H9 (cell line): ENCODE measurements around the gene HOXD8. TPM values are rescaled to one million over a fixed set of nuclear protein-coding genes. Genes with fewer than 3 reads are reported as not detected.

Source experiments
- DNase-seq: peaks from one replicate; pipeline ENCODE4 v3.0.0-alpha.2; 2017
- H2AFZ ChIP-seq: one replicate; pipeline ENCODE4 v1.6.1; 2013; ENCODE audit warnings: mild to moderate bottlenecking, low read length, control low read depth, moderate library complexity
- H2AK5ac ChIP-seq: 2 replicates; pipeline ENCODE4 v1.6.1; 2013; ENCODE audit warnings: low read length, control low read depth, mixed read lengths; ENCODE audit not compliant: insufficient read length
- H2BK120ac ChIP-seq: one replicate; pipeline ENCODE4 v1.6.1; 2013; ENCODE audit warnings: low read depth, mild to moderate bottlenecking, low read length, control low read depth, inconsistent platforms; ENCODE audit not compliant: poor library complexity, severe bottlenecking
- H2BK12ac ChIP-seq: 2 replicates; pipeline ENCODE4 v1.6.1; 2013; ENCODE audit warnings: low read length, control low read depth, mixed read lengths, low read depth; ENCODE audit not compliant: insufficient read length
- H2BK15ac ChIP-seq: 2 replicates; pipeline ENCODE4 v1.6.1; 2013; ENCODE audit warnings: low read depth, low read length, control low read depth
- H2BK20ac ChIP-seq: one replicate; pipeline ENCODE4 v1.6.1; 2013; ENCODE audit warnings: low read depth, mild to moderate bottlenecking, low read length, control low read depth, inconsistent platforms; ENCODE audit not compliant: poor library complexity, severe bottlenecking
- H2BK5ac ChIP-seq: 2 replicates; pipeline ENCODE4 v1.6.1; 2013; ENCODE audit warnings: low read length, control low read depth, mixed read lengths; ENCODE audit not compliant: insufficient read length
- H3K14ac ChIP-seq: 2 replicates; pipeline ENCODE4 v1.6.1; 2013; ENCODE audit warnings: low read length, control low read depth; ENCODE audit not compliant: insufficient read depth
- H3K18ac ChIP-seq: 2 replicates; pipeline ENCODE4 v1.6.1; 2013; ENCODE audit warnings: low read depth, mild to moderate bottlenecking, mixed read lengths, low read length, control low read depth; ENCODE audit not compliant: insufficient read length
- H3K23ac ChIP-seq: 2 replicates; pipeline ENCODE4 v1.6.1; 2013; ENCODE audit warnings: low read length, control low read depth, mixed read lengths, low read depth; ENCODE audit not compliant: insufficient read length
- H3K23me2 ChIP-seq: 2 replicates; pipeline ENCODE4 v1.6.1; 2013; ENCODE audit warnings: low read depth, mild to moderate bottlenecking, mixed read lengths, low read length, control low read depth; ENCODE audit not compliant: insufficient read length, poor library complexity, severe bottlenecking
- H3K27ac ChIP-seq: 2 replicates; pipeline ENCODE4 v1.5.1; 2013; ENCODE audit warnings: low read length, control low read depth, mixed read lengths, low read depth; ENCODE audit not compliant: insufficient read length
- H3K27me3 ChIP-seq: 2 replicates; pipeline ENCODE4 v1.6.1; 2013; ENCODE audit warnings: low read length, control low read depth, inconsistent platforms; ENCODE audit not compliant: insufficient read depth
- H3K4ac ChIP-seq: 2 replicates; pipeline ENCODE4 v1.6.1; 2013; ENCODE audit warnings: low read depth, mild to moderate bottlenecking, control low read depth, inconsistent platforms, low read length, moderate library complexity
- H3K4me1 ChIP-seq: 2 replicates; pipeline ENCODE4 v1.6.1; 2013; ENCODE audit warnings: low read length, control low read depth, inconsistent platforms; ENCODE audit not compliant: insufficient read depth
- H3K4me2 ChIP-seq: 2 replicates; pipeline ENCODE4 v1.6.1; 2013; ENCODE audit warnings: low read length, control low read depth, mixed read lengths; ENCODE audit not compliant: insufficient read length, insufficient read depth
- H3K56ac ChIP-seq: 2 replicates; pipeline ENCODE4 v1.6.1; 2013; ENCODE audit warnings: low read depth, mild to moderate bottlenecking, mixed read lengths, low read length, control low read depth; ENCODE audit not compliant: insufficient read length
- H3K79me1 ChIP-seq: 2 replicates; pipeline ENCODE4 v1.6.1; 2013; ENCODE audit warnings: low read depth, mild to moderate bottlenecking, moderate library complexity, low read length, control low read depth, inconsistent platforms; ENCODE audit not compliant: insufficient read depth, poor library complexity, severe bottlenecking
- H3K79me2 ChIP-seq: 2 replicates; pipeline ENCODE4 v1.6.1; 2013; ENCODE audit warnings: low read length, control low read depth, inconsistent platforms; ENCODE audit not compliant: insufficient read depth
- H3K9ac ChIP-seq: 2 replicates; pipeline ENCODE4 v1.6.1; 2013; ENCODE audit warnings: low read length, control low read depth, mixed read lengths; ENCODE audit not compliant: insufficient read length; ENCODE audit errors: extremely low read depth
- H3K9me3 ChIP-seq: one replicate; pipeline ENCODE4 v1.6.1; 2013; ENCODE audit warnings: low read depth, low read length, inconsistent platforms; ENCODE audit not compliant: control insufficient read depth
- H3T11ph ChIP-seq: one replicate; pipeline ENCODE4 v1.6.1; 2013; ENCODE audit warnings: mild to moderate bottlenecking, low read length, control low read depth, inconsistent platforms
- H4K20me1 ChIP-seq: one replicate; pipeline ENCODE4 v1.6.1; 2013; ENCODE audit not compliant: control insufficient read depth, insufficient read length, insufficient read depth
- H4K5ac ChIP-seq: 2 replicates; pipeline ENCODE4 v1.6.1; 2013; ENCODE audit warnings: low read depth, mild to moderate bottlenecking, mixed read lengths, low read length, control low read depth; ENCODE audit not compliant: insufficient read length
- H4K8ac ChIP-seq: replicated peaks from 2 replicates; pipeline ENCODE4 v1.6.1; 2013; ENCODE audit warnings: low read length, control low read depth, mixed read lengths, low read depth; ENCODE audit not compliant: insufficient read length
- H4K91ac ChIP-seq: 2 replicates; pipeline ENCODE4 v1.6.1; 2013; ENCODE audit warnings: low read depth, mild to moderate bottlenecking, moderate library complexity, mixed read lengths, low read length, control low read depth; ENCODE audit not compliant: insufficient read length
- H3K27ac Mint-ChIP-seq, 3 experiments: 2 replicates in 2 of 3; 3 replicates in 1 of 3; pipeline ENCODE4 v1.8.0; 2020 to 2021; ENCODE audit warnings: mixed read lengths in 3 of 3, mild to moderate bottlenecking in 1 of 3, moderate library complexity in 1 of 3
- H3K27me3 Mint-ChIP-seq: 2 replicates; pipeline ENCODE4 v1.8.0; 2021; ENCODE audit warnings: low read depth, mild to moderate bottlenecking, moderate library complexity, mixed read lengths
- H3K36me3 Mint-ChIP-seq, 3 experiments: 2 replicates in 2 of 3; 3 replicates in 1 of 3; pipeline ENCODE4 v1.8.0; 2020 to 2021; ENCODE audit warnings: low read depth in 3 of 3, mixed read lengths in 3 of 3; ENCODE audit not compliant: insufficient read depth in 1 of 3
- H3K4me1 Mint-ChIP-seq, 2 experiments: 2 replicates each; pipeline ENCODE4 v1.8.0; 2020; ENCODE audit warnings: mixed read lengths in 2 of 2
- H3K4me3 Mint-ChIP-seq, 2 experiments: 2 replicates in 1 of 2; 3 replicates in 1 of 2; pipeline ENCODE4 v1.8.0; 2020 to 2021; ENCODE audit warnings: mild to moderate bottlenecking in 2 of 2, mixed read lengths in 2 of 2, moderate library complexity in 1 of 2
- H3K9me3 Mint-ChIP-seq, 2 experiments: 2 replicates in 1 of 2; 3 replicates in 1 of 2; pipeline ENCODE4 v1.8.0; 2020; ENCODE audit warnings: mild to moderate bottlenecking in 2 of 2, mixed read lengths in 2 of 2, moderate library complexity in 1 of 2
- WGBS: extraction: QIAGEN DNeasy Blood & Tissue Kit; methylation state at CpG from one replicate; pipeline ENCODE4 v1.1.7; 2013; ENCODE audit warnings: missing lambda C conversion rate, low lambda C conversion rate, mixed read lengths; ENCODE audit not compliant: insufficient read length; ENCODE audit errors: extremely low coverage; 5-methylcytosine and 5-hydroxymethylcytosine counted together
- total RNA-seq: library from RNA; stranded (reverse); gene quantifications from 2 replicates; pipeline ENCODE4 v1.2.1, GENCODE V29; 2021
- TF ChIP-seq, protein P1 (sequence below): fragments of 200-600 bp; sonication (generic); conservative IDR thresholded peaks from 3 replicates; pipeline ENCODE4 v1.8.0; 2021; ENCODE audit warnings: antibody characterized with exemption, mild to moderate bottlenecking

HOXD8 gene
- total RNA-seq, 1 experiment from 2014 or later, result not detected

DNA sequence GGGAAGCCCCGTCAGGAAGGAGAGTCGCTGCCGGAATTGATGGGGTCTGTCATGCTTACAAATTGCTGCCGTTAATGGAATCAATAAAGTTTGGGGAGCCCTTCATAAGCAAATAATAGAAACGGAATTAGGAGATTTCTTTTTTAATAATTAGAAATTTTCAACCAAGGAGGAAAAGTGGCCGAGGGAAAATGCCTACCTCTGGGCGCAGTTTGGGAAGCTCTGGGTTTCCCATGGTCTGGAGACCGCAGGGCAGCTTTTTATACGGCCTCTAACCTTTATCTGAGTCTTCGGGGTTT lies 47.0 kb upstream of the HOXD8 start:
- Histone ChIP-seq H4K91ac (no peak overlapping the region), H3K27me3 (peaks cover 90% of the 10 kb centered on the region), H3K9ac (no peak overlapping the region), H4K5ac (no peak overlapping the region), H3K9me3 (no peaks in the 10 kb centered on the region), H3K79me1 (no peaks in the 10 kb centered on the region), H3K79me2 (no peaks in the 10 kb centered on the region), H2BK20ac (no peak overlapping the region), H2BK5ac (no peak overlapping the region), H4K20me1 (no peaks in the 10 kb centered on the region), H4K8ac (no peak overlapping the region), H3K4ac (no peak overlapping the region), H2AK5ac (no peak overlapping the region), H3T11ph (no peak overlapping the region), H3K4me1 (no peaks in the 10 kb centered on the region), H3K27ac (no peak overlapping the region), H3K56ac (no peak overlapping the region), H2BK15ac (no peak overlapping the region), H3K23ac (no peak overlapping the region), H3K18ac (no peak overlapping the region), H3K23me2 (peaks cover 7% of the 10 kb centered on the region), H2BK120ac (no peak overlapping the region), H2AFZ (no peak overlapping the region), H3K14ac (no peak overlapping the region), H2BK12ac (no peak overlapping the region), H3K4me2 (no peak overlapping the region)
- peaks cover 5 to 9% of the 10 kb centered on the region in 2 experiments; a peak in 4 of 5 replicates for H3K9me3 Mint-ChIP-seq
- no peak for DNase-seq
- peaks cover 20 to 46% of the 10 kb centered on the region in 2 experiments for H3K4me1 Mint-ChIP-seq
- H3K4me3 Mint-ChIP-seq, result 0 out of 5 replicates have a peak overlapping the region, but pooled peaks of 1 of the 2 experiments have one; percentile 12
- no peak overlapping the region for H3K27ac Mint-ChIP-seq
- WGBS, result no CpG with 5 or more reads among the region's 10 CpGs
- H3K36me3 Mint-ChIP-seq, result no peaks in the 10 kb centered on the region
- peaks cover 96% of the 10 kb centered on the region for H3K27me3 Mint-ChIP-seq
- TF ChIP-seq, protein P1, sequence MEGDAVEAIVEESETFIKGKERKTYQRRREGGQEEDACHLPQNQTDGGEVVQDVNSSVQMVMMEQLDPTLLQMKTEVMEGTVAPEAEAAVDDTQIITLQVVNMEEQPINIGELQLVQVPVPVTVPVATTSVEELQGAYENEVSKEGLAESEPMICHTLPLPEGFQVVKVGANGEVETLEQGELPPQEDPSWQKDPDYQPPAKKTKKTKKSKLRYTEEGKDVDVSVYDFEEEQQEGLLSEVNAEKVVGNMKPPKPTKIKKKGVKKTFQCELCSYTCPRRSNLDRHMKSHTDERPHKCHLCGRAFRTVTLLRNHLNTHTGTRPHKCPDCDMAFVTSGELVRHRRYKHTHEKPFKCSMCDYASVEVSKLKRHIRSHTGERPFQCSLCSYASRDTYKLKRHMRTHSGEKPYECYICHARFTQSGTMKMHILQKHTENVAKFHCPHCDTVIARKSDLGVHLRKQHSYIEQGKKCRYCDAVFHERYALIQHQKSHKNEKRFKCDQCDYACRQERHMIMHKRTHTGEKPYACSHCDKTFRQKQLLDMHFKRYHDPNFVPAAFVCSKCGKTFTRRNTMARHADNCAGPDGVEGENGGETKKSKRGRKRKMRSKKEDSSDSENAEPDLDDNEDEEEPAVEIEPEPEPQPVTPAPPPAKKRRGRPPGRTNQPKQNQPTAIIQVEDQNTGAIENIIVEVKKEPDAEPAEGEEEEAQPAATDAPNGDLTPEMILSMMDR, result no peak
